HG02943 (cell line): ENCODE results near the gene SDK1.

ENCODE experiments used
- ATAC-seq: cut with Tn5 transposase; IDR thresholded peaks from one replicate; pipeline ENCODE4 v1.9.1; 2021; ENCODE audit warnings: mild to moderate bottlenecking, low read depth, moderate library complexity; ENCODE audit not compliant: unreplicated experiment

The SDK1 gene

GRCh38 chr7:3282457-3282856, 18.6 kb upstream of the SDK1 start:
- no peak for ATAC-seq

- ATAC-seq: no peak
These were observed 17.8 kb upstream of the SDK1 start for GRCh38 chr7:3283130-3283704.

GRCh38 chr7:3285652-3286051, 15.4 kb upstream of the SDK1 start:
- ATAC-seq: no peak

- ATAC-seq: no peak
These were observed 11.1 kb upstream of the SDK1 start for GRCh38 chr7:3289996-3290395.

GRCh38 chr7:3292694-3293093, 8.4 kb upstream of the SDK1 start:
- no peak for ATAC-seq

DNA sequence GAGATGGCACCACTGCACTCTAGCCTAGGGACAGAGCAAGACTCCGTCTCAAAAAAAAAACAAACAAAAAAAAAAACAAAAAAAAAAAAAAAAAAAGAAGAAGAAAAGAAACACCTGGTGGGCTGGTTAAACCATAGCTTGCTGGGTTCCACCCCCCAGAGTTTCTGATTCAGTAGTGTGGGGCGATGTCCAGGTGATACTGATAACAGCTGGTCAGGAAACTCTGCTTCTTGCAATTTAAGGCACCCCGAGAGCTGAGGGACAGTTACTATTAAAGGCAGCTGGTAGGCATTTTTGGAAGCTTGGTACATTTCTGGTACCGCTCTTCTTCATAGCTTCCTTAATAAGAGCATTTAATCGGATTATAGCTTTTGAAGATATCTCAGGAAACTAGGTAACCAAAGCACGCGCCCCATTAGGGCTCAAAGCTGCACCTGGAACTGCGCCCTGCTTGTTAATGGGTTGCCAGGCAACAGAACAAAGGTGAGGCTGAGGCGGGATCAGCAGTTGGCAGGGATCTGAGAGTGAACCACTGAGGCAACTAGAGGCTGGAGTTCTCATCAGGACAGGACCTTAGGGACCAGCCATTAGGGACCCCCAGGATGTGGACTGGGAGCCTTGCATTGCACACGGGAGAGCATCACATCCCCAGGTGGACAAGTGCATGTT, 6.5 kb upstream of the SDK1 start:
- ATAC-seq: no peak

- no peak for ATAC-seq
These were observed 3.8 kb upstream of the SDK1 start for GRCh38 chr7:3297105-3297819.

GRCh38 chr7:3300221-3300650, 816 bp upstream of the SDK1 start:
- ATAC-seq: no peak

DNA sequence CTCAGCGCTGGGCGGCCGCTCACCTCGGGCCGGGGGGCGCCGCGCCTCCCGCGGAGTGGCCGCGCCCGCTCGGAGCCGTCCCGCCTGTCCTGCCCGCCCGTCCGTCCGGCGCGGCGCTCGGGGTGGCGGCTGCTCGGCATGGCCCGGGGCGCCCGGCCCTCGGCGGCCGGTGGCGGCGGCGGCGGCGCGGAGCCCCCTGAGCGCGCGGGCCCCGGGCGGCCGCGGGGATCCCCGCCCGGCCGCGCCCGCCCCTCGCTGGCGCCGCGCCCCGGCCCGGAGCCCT, 338 bp downstream of the SDK1 start:
- no peak for ATAC-seq

DNA sequence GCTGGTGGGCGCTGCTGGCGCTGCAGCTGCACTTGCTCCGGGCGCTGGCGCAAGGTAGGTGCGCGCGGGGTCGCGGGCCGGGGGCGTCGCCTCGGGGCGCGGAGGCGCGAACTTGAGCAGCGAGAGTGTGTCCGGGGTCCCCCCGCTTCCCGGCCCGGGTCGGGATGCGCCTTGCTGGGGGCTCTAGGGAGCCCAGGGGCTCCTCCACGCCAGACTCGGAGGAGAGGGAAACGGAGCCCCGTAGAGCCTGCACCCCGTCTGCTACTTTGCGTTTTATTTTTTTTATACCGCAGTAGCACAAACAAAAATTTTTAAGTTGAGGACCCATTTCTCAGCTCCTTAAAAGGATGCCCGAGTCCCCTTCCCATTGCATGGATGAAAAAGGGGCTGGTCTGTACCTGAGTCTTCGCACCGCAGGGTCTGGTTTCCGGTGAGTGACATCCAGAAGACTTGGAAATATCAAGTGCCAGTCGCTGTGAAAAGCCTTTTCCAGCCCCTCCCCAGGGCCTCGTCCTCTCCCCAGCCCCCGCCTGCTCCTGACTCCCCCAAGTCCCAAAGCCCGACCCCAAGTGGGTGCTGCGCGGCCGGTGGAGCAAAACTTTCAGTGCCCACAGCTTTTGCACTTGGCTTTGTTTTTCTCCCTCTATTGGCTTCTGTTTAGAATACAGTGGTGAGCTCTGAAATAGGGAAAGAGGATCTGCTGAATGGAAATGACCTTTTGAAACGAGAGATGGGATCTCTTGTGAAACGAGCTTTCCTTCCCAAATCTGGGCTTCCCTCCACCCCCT, 973 bp downstream of the SDK1 start:
- no peak for ATAC-seq

DNA sequence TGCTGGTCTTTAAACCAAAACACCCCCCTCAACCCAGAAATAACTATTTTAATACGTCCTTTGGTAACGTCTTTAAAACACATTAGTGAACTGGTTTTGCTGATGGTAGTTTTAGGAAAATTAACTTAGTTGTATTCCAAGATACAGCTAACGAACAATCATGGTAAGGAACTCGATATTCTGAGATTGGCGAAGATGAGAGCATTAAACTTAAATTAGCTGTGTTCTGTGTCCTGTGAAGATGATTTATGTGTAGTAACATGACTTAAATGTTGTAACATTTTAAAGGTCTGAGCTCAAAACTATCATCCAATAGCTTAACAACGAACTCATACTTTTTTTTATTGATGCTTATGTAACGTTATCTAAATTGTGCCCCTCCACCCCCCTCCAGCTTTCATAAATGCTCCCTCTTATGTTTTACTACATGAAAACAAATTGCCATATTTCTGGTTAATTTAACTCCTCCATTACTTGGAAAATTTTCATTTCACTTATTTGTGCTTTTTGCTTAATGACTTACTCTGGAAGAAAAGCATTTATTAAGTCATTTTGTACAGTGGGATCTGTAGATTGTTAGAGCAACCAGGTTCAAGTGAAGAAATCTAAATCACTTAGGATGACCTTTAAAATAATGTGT, 1.7 kb downstream of the SDK1 start:
- ATAC-seq: no peak

DNA sequence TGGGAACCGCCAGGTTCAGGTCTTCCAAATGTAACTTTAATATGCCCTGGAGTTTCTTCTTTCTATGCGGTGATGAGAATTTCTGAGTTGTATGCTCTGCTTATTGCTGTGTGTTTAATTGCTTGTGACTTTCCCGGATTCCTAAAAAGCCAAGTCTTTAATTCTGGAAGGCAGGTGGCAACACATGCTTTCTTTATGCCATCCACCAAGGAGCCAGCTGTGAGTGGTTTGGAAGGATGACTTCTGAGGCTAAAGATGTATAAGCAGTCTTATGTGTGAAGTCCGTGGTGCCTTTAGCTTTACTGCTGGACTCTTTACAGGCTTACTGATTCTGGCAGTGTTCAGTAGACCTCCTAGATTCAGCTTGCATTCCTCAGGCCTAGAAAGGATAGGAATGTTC, 3.1 kb downstream of the SDK1 start:
- no peak for ATAC-seq

GRCh38 chr7:3307435-3307834, 6.4 kb downstream of the SDK1 start:
- ATAC-seq: no peak

- ATAC-seq: no peak
These were observed 8.1 kb downstream of the SDK1 start for GRCh38 chr7:3309140-3309539.

DNA sequence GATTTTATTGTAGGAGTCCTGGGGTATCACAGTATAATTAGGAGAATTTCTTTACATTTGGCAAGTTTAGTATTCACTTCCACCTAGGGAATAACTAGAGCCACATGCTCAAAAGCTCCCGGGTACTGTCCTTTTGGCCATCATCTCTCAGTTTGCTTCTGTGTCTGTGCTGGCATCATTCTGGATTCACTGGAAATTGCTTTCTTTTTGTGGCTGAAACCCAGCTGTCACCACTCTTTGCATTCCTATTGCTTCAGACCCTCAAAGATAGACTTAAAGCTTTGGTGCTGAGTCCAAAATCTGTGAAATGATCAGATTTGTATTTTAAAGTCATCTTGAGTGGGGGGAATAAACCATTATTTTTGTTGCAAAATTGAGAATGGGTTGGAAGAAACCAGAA, 8.9 kb downstream of the SDK1 start:
- ATAC-seq: no peak

GRCh38 chr7:3310884-3311283, 9.8 kb downstream of the SDK1 start:
- ATAC-seq: no peak

DNA sequence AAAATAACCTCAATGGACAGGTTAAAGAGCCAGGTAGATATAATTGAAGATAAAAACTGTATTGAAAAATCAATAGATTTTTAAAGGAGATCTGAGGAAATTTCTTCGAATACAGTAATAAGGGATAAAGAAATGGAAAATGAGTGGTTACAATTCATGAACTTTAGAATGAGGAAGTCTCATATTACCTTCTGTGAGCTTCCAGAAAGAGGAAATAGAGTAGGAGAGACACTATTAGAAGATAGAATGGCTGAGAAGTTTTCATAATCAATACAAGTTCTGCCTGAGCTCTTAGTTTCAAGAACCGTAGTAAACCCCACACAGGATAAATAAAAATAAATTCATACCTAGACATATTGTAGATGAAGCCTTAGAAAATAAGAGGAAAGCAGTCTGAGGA, 11.5 kb downstream of the SDK1 start:
- ATAC-seq: no peak

- no peak for ATAC-seq
These were observed 17.8 kb downstream of the SDK1 start for GRCh38 chr7:3318874-3319273.

GRCh38 chr7:3321206-3321605, 20.2 kb downstream of the SDK1 start:
- no peak for ATAC-seq

DNA sequence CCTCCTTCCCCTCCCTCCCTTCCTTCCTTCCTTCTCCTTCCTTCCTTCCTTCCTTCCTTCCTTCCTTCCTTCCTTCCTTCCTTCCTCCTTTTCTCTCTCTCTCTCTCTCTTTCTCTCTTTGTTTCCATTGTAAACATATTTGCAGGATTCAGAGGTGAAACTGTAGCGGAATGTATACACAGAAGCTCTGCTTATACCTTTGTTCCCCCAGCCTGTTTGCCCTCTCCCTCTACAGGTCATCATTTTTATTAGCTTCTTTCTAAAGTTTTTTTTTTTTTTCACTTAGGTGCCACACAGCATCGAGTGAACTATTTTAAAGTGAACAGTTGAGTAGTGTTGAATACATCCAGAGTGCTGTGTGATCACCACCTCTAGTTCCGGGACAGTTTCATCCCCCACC, 20.7 kb downstream of the SDK1 start:
- no peak for ATAC-seq

DNA sequence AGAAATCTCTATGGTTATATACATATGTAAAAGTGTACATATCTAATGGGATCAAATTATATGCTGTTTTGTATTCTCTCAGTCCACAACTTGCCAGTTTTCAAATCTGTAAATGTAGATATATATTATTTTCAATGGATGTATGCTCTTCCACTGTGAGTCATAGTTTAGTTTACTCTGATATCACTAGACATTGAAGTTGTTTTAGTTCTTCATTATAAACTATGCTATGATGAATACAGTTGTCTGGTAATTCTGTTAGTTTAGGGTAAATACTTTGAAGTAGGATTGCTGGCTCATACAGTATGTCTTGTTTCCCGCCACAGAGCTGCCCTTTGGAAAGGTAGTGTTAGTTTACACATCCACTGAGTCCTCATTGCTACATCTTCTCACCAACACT, 25.2 kb downstream of the SDK1 start:
- ATAC-seq: no peak
